WTC11 (cell line): ENCODE data around the gene JUND. TPM values are rescaled to one million over a fixed set of nuclear protein-coding genes. Genes with fewer than 3 reads are reported as not detected.

ENCODE experiments used
- ATAC-seq: fragments of 200-7000 bp; cut with Tn5 transposase; 2 replicates; pipeline ENCODE4 v1.10.0; 2021; ENCODE audit warnings: mild to moderate bottlenecking, moderate library complexity
- CTCF ChIA-PET: fragments of 300-600 bp; sonication (Branson Sonifier 250); formaldehyde crosslinking; loops from one replicate; lab custom pipeline; 2021; ENCODE audit warnings: antibody characterized with exemption; lab: Charles Lee
- POLR2A ChIA-PET: fragments of 350-600 bp; sonication (Branson Sonifier 250); formaldehyde crosslinking; loops from one replicate; lab custom pipeline; 2021; ENCODE audit warnings: antibody characterized with exemption; lab: Charles Lee
- DNase-seq: peaks from one replicate; pipeline ENCODE4 v3.0.0; 2021; ENCODE audit warnings: low spot score
- H3K27ac Mint-ChIP-seq: 2 replicates; pipeline ENCODE4 v1.8.0; 2021; ENCODE audit warnings: mixed read lengths
- H3K27me3 Mint-ChIP-seq: 2 replicates; pipeline ENCODE4 v1.8.0; 2021; ENCODE audit warnings: low read depth, mild to moderate bottlenecking, moderate library complexity, mixed read lengths
- H3K36me3 Mint-ChIP-seq: 2 replicates; pipeline ENCODE4 v1.8.0; 2021; ENCODE audit warnings: mixed read lengths
- H3K4me1 Mint-ChIP-seq: 2 replicates; pipeline ENCODE4 v1.8.0; 2022; ENCODE audit warnings: mixed read lengths
- H3K4me3 Mint-ChIP-seq: 2 replicates; pipeline ENCODE4 v1.8.0; 2021; ENCODE audit warnings: mild to moderate bottlenecking, moderate library complexity, mixed read lengths
- H3K9me3 Mint-ChIP-seq: 2 replicates; pipeline ENCODE4 v1.8.0; 2021; ENCODE audit warnings: mixed read lengths
- CREM ChIP-seq: sonication (generic); formaldehyde crosslinking; IDR thresholded peaks from 2 replicates; pipeline ENCODE4 v1.8.1; 2022; ENCODE audit warnings: mild to moderate bottlenecking, missing genetic modification reagents, moderate library complexity
- ELF4 ChIP-seq: sonication (generic); formaldehyde crosslinking; IDR thresholded peaks from 2 replicates; pipeline ENCODE4 v1.8.1; 2022; ENCODE audit warnings: low read depth, mild to moderate bottlenecking, moderate library complexity, missing genetic modification reagents
- FOXJ3 ChIP-seq: sonication (generic); formaldehyde crosslinking; IDR thresholded peaks from 2 replicates; pipeline ENCODE4 v1.9.0; 2021; ENCODE audit warnings: missing genetic modification reagents, mild to moderate bottlenecking, borderline replicate concordance
- FOXK1 ChIP-seq: sonication (generic); formaldehyde crosslinking; IDR thresholded peaks from 2 replicates; pipeline ENCODE4 v1.8.0; 2022; ENCODE audit warnings: mild to moderate bottlenecking, moderate library complexity, missing genetic modification reagents
- SMAD3 ChIP-seq: sonication (generic); formaldehyde crosslinking; IDR thresholded peaks from 2 replicates; pipeline ENCODE4 v1.8.0; 2022; ENCODE audit warnings: missing genetic modification reagents, mild to moderate bottlenecking, borderline replicate concordance
- ZNF219 ChIP-seq: sonication (generic); formaldehyde crosslinking; IDR thresholded peaks from 2 replicates; pipeline ENCODE4 v1.8.0; 2023; ENCODE audit warnings: missing genetic modification reagents, mild to moderate bottlenecking, borderline replicate concordance
- ZNF232 ChIP-seq: sonication (generic); formaldehyde crosslinking; IDR thresholded peaks from 2 replicates; pipeline ENCODE4 v1.8.0; 2022; ENCODE audit warnings: mild to moderate bottlenecking, missing genetic modification reagents
- ZNF416 ChIP-seq: fragments of 250-450 bp; sonication (Bioruptor Pico); IDR thresholded peaks from 2 replicates; pipeline ENCODE4 v1.9.0; 2021; ENCODE audit warnings: mild to moderate bottlenecking, inconsistent platforms
- ZNF423 ChIP-seq: fragments of 250-450 bp; sonication (Bioruptor Pico); IDR thresholded peaks from 2 replicates; pipeline ENCODE4 v2.1.2; 2022; ENCODE audit warnings: mild to moderate bottlenecking, moderate library complexity
- total RNA-seq: library from RNA; stranded (reverse); gene quantifications from 3 replicates; pipeline ENCODE4 v1.2.3, GENCODE V29; 2021
- TF ChIP-seq, protein P1 (sequence below): fragments of 250-450 bp; sonication (Bioruptor Pico); IDR thresholded peaks from 2 replicates; pipeline ENCODE4 v1.8.0; 2021; ENCODE audit warnings: mild to moderate bottlenecking
- TF ChIP-seq, protein P2 (sequence below): fragments of 200-600 bp; IDR thresholded peaks from 2 replicates; pipeline ENCODE4 v1.8.0; 2022; ENCODE audit warnings: antibody characterized with exemption
- TF ChIP-seq, protein P3 (sequence below): sonication (generic); formaldehyde crosslinking; IDR thresholded peaks from 2 replicates; pipeline ENCODE4 v1.8.0; 2022; ENCODE audit warnings: mild to moderate bottlenecking, missing genetic modification reagents
- TF ChIP-seq, protein P4 (sequence below): sonication (generic); formaldehyde crosslinking; IDR thresholded peaks from 2 replicates; pipeline ENCODE4 v1.8.0; 2022; ENCODE audit warnings: mild to moderate bottlenecking, missing genetic modification reagents
- TF ChIP-seq, protein P5 (sequence below): sonication (generic); formaldehyde crosslinking; IDR thresholded peaks from 2 replicates; pipeline ENCODE4 v1.8.1; 2023; ENCODE audit warnings: mild to moderate bottlenecking, moderate library complexity, missing genetic modification reagents
- TF ChIP-seq, protein P6 (sequence below): sonication (generic); formaldehyde crosslinking; IDR thresholded peaks from 2 replicates; pipeline ENCODE4 v1.8.1; 2023; ENCODE audit warnings: mild to moderate bottlenecking, missing genetic modification reagents, moderate library complexity

JUND gene
- total RNA-seq, 1 experiment from 2014 or later = 121 TPM

DNA sequence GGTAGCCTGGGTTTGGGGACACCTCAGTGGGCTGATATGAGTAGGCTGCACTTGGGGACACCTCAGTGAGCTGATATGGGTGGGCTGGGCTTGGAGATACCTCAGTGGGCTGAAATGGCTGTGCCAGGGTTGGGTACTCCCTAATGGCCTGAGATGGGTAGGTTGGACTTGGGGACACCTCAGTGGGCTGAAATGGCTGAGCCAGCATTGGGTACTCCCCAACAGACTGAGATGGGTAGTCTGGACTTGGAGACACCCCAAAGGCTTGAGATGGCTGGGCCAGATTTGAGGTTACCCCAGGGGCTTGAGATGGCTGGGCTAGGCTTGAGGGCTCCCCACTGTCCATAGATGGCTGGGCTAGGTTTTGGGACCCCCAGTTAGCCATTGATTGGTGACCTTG lies 19.3 kb downstream of the JUND start:
- Mint-ChIP-seq H3K9me3 (peaks cover 8% of the 10 kb centered on the region), H3K27me3 (peaks cover 3% of the 10 kb centered on the region; the same call in 1 of the 2 replicates), H3K36me3 (no peaks in the 10 kb centered on the region), H3K4me3 (no peak overlapping the region), H3K4me1 (no peaks in the 10 kb centered on the region), H3K27ac (no peak overlapping the region)
- DNase-seq (no peak), ATAC-seq (no peak)
- TF ChIP-seq ZNF423 (CRISPR knock-in tag) = no peak
- TF ChIP-seq CREM (CRISPR knock-in tag) = no peak
- TF ChIP-seq ZNF232 (CRISPR knock-in tag) = no peak
- TF ChIP-seq, protein P1, sequence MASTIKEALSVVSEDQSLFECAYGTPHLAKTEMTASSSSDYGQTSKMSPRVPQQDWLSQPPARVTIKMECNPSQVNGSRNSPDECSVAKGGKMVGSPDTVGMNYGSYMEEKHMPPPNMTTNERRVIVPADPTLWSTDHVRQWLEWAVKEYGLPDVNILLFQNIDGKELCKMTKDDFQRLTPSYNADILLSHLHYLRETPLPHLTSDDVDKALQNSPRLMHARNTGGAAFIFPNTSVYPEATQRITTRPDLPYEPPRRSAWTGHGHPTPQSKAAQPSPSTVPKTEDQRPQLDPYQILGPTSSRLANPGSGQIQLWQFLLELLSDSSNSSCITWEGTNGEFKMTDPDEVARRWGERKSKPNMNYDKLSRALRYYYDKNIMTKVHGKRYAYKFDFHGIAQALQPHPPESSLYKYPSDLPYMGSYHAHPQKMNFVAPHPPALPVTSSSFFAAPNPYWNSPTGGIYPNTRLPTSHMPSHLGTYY (CRISPR knock-in tag) = no peak
- TF ChIP-seq, protein P2, sequence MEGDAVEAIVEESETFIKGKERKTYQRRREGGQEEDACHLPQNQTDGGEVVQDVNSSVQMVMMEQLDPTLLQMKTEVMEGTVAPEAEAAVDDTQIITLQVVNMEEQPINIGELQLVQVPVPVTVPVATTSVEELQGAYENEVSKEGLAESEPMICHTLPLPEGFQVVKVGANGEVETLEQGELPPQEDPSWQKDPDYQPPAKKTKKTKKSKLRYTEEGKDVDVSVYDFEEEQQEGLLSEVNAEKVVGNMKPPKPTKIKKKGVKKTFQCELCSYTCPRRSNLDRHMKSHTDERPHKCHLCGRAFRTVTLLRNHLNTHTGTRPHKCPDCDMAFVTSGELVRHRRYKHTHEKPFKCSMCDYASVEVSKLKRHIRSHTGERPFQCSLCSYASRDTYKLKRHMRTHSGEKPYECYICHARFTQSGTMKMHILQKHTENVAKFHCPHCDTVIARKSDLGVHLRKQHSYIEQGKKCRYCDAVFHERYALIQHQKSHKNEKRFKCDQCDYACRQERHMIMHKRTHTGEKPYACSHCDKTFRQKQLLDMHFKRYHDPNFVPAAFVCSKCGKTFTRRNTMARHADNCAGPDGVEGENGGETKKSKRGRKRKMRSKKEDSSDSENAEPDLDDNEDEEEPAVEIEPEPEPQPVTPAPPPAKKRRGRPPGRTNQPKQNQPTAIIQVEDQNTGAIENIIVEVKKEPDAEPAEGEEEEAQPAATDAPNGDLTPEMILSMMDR = no peak
- TF ChIP-seq, protein P3, sequence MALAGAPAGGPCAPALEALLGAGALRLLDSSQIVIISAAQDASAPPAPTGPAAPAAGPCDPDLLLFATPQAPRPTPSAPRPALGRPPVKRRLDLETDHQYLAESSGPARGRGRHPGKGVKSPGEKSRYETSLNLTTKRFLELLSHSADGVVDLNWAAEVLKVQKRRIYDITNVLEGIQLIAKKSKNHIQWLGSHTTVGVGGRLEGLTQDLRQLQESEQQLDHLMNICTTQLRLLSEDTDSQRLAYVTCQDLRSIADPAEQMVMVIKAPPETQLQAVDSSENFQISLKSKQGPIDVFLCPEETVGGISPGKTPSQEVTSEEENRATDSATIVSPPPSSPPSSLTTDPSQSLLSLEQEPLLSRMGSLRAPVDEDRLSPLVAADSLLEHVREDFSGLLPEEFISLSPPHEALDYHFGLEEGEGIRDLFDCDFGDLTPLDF = no peak
- no peak for TF ChIP-seq ZNF416 (CRISPR knock-in tag)
- TF ChIP-seq, protein P4, sequence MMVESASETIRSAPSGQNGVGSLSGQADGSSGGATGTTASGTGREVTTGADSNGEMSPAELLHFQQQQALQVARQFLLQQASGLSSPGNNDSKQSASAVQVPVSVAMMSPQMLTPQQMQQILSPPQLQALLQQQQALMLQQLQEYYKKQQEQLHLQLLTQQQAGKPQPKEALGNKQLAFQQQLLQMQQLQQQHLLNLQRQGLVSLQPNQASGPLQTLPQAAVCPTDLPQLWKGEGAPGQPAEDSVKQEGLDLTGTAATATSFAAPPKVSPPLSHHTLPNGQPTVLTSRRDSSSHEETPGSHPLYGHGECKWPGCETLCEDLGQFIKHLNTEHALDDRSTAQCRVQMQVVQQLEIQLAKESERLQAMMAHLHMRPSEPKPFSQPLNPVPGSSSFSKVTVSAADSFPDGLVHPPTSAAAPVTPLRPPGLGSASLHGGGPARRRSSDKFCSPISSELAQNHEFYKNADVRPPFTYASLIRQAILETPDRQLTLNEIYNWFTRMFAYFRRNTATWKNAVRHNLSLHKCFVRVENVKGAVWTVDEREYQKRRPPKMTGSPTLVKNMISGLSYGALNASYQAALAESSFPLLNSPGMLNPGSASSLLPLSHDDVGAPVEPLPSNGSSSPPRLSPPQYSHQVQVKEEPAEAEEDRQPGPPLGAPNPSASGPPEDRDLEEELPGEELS (CRISPR knock-in tag) = no peak
- TF ChIP-seq, protein P5, sequence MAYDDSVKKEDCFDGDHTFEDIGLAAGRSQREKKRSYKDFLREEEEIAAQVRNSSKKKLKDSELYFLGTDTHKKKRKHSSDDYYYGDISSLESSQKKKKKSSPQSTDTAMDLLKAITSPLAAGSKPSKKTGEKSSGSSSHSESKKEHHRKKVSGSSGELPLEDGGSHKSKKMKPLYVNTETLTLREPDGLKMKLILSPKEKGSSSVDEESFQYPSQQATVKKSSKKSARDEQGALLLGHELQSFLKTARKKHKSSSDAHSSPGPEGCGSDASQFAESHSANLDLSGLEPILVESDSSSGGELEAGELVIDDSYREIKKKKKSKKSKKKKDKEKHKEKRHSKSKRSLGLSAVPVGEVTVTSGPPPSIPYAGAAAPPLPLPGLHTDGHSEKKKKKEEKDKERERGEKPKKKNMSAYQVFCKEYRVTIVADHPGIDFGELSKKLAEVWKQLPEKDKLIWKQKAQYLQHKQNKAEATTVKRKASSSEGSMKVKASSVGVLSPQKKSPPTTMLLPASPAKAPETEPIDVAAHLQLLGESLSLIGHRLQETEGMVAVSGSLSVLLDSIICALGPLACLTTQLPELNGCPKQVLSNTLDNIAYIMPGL (CRISPR knock-in tag) = no peak
- no peak for TF ChIP-seq ZNF219 (CRISPR knock-in tag)
- ChIA-PET POLR2A (no interaction called here), CTCF (interaction anchor here (0.9 to 1.6 kb wide), 4 partner anchors 8 to 54 kb away, joined by 3 to 8 read pairs (median 5); partner anchors contain the start of gene JUND)

DNA sequence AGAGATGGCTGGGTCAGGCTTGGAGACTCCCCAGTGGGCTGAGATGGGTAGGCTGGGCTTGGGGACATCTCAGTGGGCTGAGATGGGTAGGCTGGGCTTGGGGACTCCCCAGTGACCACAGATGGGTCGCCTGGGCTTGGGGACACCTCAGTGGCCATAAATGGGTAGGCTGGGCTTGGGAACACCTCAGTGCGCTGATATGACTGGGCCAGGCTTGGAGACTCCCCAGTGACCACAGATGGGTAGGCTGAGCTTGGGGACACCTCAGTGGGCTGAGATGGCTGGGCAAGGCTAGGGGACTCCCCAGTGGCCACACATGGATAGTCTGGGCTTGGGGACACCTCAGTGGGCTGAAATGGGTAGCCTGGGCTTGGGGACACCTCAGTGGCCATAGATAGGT lies 19.9 kb downstream of the JUND start:
- Mint-ChIP-seq H3K36me3 (no peaks in the 10 kb centered on the region), H3K27ac (no peak overlapping the region), H3K9me3 (peaks cover 8% of the 10 kb centered on the region), H3K27me3 (peaks cover 3% of the 10 kb centered on the region; the same call in 1 of the 2 replicates), H3K4me3 (no peak overlapping the region)
- TF ChIP-seq ELF4 (no peak), FOXJ3 (CRISPR knock-in tag) (no peak), FOXK1 (CRISPR knock-in tag) (no peak), SMAD3 (CRISPR knock-in tag) (no peak)
- TF ChIP-seq, protein P6, sequence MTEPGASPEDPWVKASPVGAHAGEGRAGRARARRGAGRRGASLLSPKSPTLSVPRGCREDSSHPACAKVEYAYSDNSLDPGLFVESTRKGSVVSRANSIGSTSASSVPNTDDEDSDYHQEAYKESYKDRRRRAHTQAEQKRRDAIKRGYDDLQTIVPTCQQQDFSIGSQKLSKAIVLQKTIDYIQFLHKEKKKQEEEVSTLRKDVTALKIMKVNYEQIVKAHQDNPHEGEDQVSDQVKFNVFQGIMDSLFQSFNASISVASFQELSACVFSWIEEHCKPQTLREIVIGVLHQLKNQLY = no peak
- TF ChIP-seq, all 79 proteins: peak for 0
- ChIA-PET CTCF (interaction anchor here (0.9 to 1.5 kb wide), 6 partner anchors 10 to 127 kb away, joined by 3 to 6 read pairs (median 4); partner anchors contain the start of gene JUND), POLR2A (interaction anchor here (0.9 kb wide), 1 partner anchor 20 kb away, joined by 4 read pairs; the partner anchor contains the start of gene JUND)
- H3K4me1 Mint-ChIP-seq = no peaks in the 10 kb centered on the region
- DNase-seq (no peak), ATAC-seq (no peak)
